T-helper 2 cell treated with Interferon-gamma antibody and Interleukin-4, amounts not matched to agents 5 μg/mL and 100 μg/mL, for 36 hours (primary cell): Measurements from ENCODE around the gene DGKI.
"Not testable (repeated sequence)": the region's sequence is repeated elsewhere in the genome, so short reads cannot be mapped to it uniquely, and the experiment has no call there.

Source experiments
- DNase-seq: peaks from one replicate; pipeline ENCODE4 v3.0.0; 2021; ENCODE audit warnings: low spot score
- H3K27ac Mint-ChIP-seq: one replicate; pipeline ENCODE4 v1.8.0; 2021; ENCODE audit warnings: mild to moderate bottlenecking, mixed read lengths
- H3K27me3 Mint-ChIP-seq: one replicate; pipeline ENCODE4 v1.8.0; 2021; ENCODE audit warnings: low read depth, mixed read lengths
- H3K36me3 Mint-ChIP-seq: one replicate; pipeline ENCODE4 v1.8.0; 2021; ENCODE audit warnings: low read depth, mixed read lengths
- H3K4me1 Mint-ChIP-seq: one replicate; pipeline ENCODE4 v1.8.0; 2021; ENCODE audit warnings: low read depth, mixed read lengths
- H3K4me3 Mint-ChIP-seq: one replicate; pipeline ENCODE4 v1.8.0; 2022; ENCODE audit warnings: mild to moderate bottlenecking, moderate library complexity, mixed read lengths
- H3K9me3 Mint-ChIP-seq: one replicate; pipeline ENCODE4 v1.8.0; 2021; ENCODE audit warnings: mixed read lengths

DGKI gene

DNA sequence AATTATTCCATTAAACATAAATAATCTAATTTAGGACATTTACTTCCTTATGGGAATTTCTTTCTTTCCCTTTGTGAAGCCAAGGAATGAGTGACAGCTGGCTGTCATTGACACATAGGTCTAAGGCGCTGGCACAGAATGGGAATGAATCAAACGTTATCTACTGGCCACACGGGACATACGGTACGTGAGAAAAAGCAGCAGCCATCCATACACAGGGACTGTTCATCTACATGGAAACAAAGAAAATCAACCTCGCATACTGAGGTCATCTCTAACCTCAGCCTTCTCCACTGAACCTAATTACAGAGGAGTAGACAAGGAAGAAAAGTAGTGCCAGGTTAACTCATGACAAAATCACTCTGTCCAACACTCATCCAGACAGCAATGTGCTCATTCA, 376.9 kb downstream of the DGKI start:
- no peak for DNase-seq
- Mint-ChIP-seq H3K4me1 (no peaks in the 10 kb centered on the region), H3K27me3 (no peaks in the 10 kb centered on the region), H3K27ac (no peak overlapping the region), H3K4me3 (no peak overlapping the region), H3K36me3 (no peaks in the 10 kb centered on the region), H3K9me3 (no peaks in the 10 kb centered on the region)

DNA sequence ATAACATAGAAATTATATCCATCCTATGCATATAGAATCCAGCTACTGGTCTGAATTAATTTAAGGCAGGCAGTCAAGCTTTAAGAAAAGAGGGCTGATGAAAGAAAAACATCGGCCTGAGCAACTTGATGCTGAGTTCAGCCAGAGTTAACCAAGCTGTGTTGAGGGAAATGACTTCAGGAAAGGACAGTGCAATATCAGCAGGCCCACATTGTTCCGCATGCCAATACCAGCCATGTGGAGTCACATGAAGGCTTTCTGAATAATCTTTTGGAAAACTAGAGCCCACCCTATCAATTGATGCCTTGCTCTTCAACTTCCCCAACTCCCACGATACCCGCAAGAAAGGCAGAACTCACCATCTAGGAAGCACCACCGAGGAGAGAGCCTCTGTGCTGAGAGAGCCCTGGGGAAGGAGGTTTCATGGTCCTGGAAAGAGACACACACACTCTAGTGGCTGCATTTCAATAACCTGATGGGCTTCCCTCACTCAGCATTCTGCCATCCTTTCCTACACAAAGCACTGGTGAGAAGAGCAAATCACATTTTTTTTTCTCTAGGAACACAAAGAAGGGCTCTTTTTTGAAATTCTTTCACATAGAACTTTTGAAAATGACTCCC, 377.5 kb downstream of the DGKI start:
- Mint-ChIP-seq H3K36me3 (no peaks in the 10 kb centered on the region), H3K27me3 (no peaks in the 10 kb centered on the region), H3K27ac (no peak overlapping the region), H3K4me3 (no peak overlapping the region), H3K4me1 (no peaks in the 10 kb centered on the region), H3K9me3 (no peaks in the 10 kb centered on the region)
- DNase-seq = no peak

DNA sequence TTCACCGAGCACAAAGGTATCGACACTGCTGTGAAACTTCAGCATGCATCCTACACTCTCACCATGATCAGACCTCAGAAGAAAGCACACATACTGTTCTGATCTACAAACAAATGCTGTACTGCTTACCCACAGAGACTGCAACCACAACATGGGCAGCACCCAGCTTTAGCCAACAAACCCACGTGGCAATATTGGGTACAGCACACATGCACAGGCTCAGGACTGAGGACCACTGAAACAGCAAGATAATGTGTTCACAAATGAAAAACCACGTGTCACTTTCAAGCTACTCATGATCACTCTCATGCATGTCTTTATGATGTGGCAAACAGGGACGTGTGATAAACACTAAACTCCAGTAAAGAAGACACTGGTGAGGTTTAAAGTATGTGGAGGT, 383.9 kb downstream of the DGKI start:
- Mint-ChIP-seq H3K27ac (no peak overlapping the region), H3K4me1 (no peaks in the 10 kb centered on the region), H3K4me3 (no peak overlapping the region), H3K27me3 (no peaks in the 10 kb centered on the region), H3K9me3 (no peaks in the 10 kb centered on the region), H3K36me3 (no peaks in the 10 kb centered on the region)
- peak; percentile 4 for DNase-seq

DNA sequence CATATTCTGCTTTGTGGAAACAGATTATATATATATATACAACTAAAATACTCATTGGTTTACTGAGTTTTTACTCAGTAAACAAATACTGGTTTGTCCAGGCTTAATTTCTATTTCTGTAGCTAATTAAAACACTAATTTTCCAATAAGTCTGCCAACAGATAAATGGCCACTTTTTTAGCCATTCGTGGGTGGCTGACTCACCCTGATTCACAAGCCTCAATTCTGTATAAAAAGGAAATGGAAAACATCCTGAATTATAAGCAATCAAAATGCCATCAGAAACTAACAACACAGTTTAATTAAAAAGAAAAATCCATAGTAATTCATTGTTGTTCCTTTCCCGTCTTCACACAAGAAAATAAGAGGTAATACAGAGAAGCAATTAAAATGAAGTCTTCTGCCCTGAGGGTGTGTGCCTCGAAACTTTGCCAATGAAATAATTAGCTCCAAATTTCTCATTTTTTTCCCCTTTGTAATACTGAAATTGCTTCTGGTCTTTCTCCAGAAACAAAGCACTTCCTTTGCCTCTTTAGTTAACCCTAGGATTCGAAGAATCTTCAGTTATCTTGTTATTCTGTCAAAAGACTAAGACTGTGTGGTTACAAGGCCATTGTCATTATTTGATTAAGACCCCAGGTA, 384.6 kb downstream of the DGKI start:
- DNase-seq = no peak
- Mint-ChIP-seq H3K27ac (no peak overlapping the region), H3K9me3 (no peaks in the 10 kb centered on the region), H3K4me1 (no peaks in the 10 kb centered on the region), H3K27me3 (no peaks in the 10 kb centered on the region), H3K4me3 (no peak overlapping the region), H3K36me3 (no peaks in the 10 kb centered on the region)

DNA sequence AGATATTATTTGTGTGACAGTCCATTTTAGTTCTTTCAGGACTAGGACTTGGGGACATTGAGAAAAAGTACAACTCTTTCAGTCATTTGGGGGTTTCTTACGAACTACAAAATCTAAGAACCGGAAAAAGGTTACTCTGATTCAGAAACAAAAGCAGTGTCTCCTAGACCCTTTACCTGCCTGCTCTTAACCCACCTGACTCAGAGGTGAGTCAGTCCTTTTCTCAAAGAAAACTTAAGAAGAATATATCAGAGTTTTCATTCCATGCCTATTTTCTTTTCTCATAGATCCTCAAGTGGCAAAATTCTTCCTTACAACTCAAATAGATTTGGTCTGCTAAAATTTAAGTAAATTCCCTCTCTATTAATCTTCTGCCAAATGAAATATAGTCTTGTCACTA, 388.4 kb downstream of the DGKI start:
- Mint-ChIP-seq H3K4me3 (no peak overlapping the region), H3K4me1 (no peaks in the 10 kb centered on the region), H3K36me3 (no peaks in the 10 kb centered on the region), H3K9me3 (no peaks in the 10 kb centered on the region), H3K27ac (no peak overlapping the region), H3K27me3 (no peaks in the 10 kb centered on the region)
- no peak for DNase-seq

DNA sequence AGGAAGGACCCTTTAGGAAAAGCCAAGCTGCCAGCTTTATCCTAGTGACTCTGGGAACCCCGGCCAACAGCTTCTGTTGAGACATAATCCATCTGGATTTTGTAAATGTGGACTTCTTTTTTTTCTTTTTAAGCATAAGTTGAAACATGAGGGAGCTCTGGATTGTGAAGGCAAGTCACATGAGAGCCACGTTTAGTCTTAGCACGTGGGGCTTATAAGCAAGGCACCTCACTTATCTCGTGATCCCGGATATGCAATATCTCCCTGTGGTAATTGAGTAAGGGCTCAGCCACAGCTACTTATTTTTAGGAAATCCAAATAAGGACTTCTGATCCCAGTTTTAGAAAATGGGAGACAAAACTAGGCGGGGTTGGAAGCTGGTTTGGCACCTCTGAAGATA, 392.0 kb downstream of the DGKI start:
- Mint-ChIP-seq H3K36me3 (no peaks in the 10 kb centered on the region), H3K4me1 (no peaks in the 10 kb centered on the region), H3K4me3 (no peak overlapping the region), H3K27me3 (no peaks in the 10 kb centered on the region), H3K27ac (no peak overlapping the region), H3K9me3 (no peaks in the 10 kb centered on the region)
- DNase-seq = no peak

DNA sequence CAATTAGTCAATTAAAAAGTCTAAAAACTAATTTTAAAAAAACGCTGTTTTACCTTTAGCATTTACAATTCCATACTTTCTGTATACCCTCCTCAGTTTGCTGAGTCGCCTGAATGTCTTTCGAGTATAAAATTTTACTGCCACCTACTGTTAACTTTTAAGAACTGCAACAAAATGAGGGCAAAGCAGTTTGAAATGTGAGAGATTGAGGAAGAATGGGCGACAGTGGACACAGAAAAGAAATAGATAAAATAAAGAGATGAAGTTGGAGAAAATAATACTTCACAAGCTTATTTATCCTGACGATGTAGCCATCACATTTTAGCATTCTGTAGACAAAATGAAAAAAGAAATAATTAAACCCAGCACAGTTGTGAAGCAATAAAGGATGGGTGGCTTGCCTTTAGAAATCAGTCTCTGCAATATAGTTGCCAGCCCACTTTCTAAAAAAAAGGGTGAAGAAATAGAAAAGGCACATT, 392.5 kb downstream of the DGKI start:
- H3K36me3 Mint-ChIP-seq = no peaks in the 10 kb centered on the region
- H3K27ac Mint-ChIP-seq = no peak overlapping the region
- no peaks in the 10 kb centered on the region for H3K4me1 Mint-ChIP-seq
- H3K4me3 Mint-ChIP-seq = no peak overlapping the region
- no peaks in the 10 kb centered on the region for H3K27me3 Mint-ChIP-seq
- no peak for DNase-seq
- no peaks in the 10 kb centered on the region for H3K9me3 Mint-ChIP-seq

DNA sequence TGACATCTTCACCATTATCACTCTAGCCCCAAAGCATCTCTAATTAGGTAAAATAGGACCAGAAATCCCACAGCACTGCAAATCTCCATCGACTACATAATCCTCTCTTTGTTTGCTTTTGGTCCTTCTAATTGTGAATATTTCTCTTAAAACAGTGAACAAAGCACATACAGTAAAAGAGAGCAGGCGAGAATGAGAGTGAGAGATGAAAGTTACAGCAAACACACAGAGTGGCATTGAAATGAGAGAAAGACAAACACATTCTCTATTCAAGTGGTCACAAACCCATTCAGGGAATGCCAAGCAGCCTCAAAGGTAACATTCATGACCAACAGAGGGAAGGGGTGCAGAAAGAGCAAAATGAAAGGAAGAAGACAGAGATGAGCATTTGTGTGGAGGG, 393.4 kb downstream of the DGKI start:
- DNase-seq = no peak
- no peaks in the 10 kb centered on the region for H3K4me1 Mint-ChIP-seq
- H3K4me3 Mint-ChIP-seq = no peak overlapping the region
- no peak overlapping the region for H3K27ac Mint-ChIP-seq
- H3K9me3 Mint-ChIP-seq = no peaks in the 10 kb centered on the region
- no peaks in the 10 kb centered on the region for H3K27me3 Mint-ChIP-seq
- H3K36me3 Mint-ChIP-seq = no peaks in the 10 kb centered on the region

DNA sequence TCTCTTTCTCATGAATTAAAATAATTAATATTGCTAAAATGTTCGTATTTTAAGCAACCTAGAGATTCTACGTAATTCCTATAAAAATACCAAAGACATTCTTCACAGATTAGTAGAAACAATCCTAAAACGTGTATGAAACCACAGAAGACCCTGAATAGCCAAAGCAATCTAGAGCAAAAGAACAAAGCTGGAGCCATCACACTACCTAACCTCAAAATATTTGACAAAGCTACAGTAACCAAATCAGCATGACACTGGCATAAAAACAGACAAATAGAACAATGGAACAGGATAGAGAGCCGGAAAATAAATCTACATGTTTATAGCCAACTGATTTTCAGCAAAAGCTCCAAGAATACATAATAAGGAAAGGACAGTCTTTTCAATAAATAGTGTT, 397.8 kb downstream of the DGKI start:
- Mint-ChIP-seq H3K27ac (no peak overlapping the region), H3K36me3 (no peaks in the 10 kb centered on the region), H3K4me3 (no peak overlapping the region), H3K9me3 (no peaks in the 10 kb centered on the region), H3K27me3 (no peaks in the 10 kb centered on the region), H3K4me1 (no peaks in the 10 kb centered on the region)
- no peak for DNase-seq

DNA sequence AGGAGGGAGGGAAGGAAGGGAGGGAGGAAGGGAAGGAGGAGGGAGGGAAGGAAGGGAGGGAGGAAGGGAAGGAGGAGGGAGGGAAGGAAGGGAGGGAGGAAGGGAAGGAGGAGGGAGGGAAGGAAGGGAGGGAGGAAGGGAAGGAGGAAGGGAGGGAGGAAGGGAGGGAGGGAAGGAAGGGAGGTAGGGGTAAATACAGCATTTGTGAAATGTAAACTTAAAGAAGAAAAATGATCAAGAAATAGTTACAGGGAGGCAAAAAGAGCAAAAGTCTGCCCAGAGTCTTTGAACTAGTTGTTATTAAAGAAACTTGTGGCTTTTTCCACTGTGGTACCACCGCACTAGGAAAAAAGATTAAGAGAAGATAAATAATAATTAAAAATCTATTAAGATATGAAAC, 398.2 kb downstream of the DGKI start:
- H3K4me3 Mint-ChIP-seq, H3K9me3 Mint-ChIP-seq, H3K27ac Mint-ChIP-seq, H3K27me3 Mint-ChIP-seq, DNase-seq, H3K4me1 Mint-ChIP-seq, H3K36me3 Mint-ChIP-seq: not testable (repeated sequence)

DNA sequence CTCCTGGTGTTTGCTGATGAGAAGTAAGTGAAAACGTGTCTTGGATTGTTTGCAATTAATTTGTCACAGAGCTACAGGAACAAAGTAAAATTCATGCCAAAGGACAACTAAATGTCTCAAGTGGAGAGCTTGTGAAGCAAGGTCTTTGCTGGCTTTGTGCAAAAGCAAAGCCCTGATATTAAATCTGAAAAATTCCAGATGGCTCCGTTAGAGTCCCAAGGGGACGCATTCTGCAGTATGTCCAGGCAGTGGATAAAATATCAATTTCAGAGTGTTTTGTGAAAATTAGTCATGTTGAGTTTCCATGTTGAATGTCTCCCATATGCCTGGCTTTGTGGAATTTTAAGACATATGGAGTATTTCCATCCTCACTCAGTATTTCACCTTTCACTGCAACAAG, 400.7 kb downstream of the DGKI start:
- no peak overlapping the region for H3K4me3 Mint-ChIP-seq
- no peaks in the 10 kb centered on the region for H3K4me1 Mint-ChIP-seq
- H3K27ac Mint-ChIP-seq = no peak overlapping the region
- no peaks in the 10 kb centered on the region for H3K27me3 Mint-ChIP-seq
- no peaks in the 10 kb centered on the region for H3K9me3 Mint-ChIP-seq
- no peak for DNase-seq
- no peaks in the 10 kb centered on the region for H3K36me3 Mint-ChIP-seq

DNA sequence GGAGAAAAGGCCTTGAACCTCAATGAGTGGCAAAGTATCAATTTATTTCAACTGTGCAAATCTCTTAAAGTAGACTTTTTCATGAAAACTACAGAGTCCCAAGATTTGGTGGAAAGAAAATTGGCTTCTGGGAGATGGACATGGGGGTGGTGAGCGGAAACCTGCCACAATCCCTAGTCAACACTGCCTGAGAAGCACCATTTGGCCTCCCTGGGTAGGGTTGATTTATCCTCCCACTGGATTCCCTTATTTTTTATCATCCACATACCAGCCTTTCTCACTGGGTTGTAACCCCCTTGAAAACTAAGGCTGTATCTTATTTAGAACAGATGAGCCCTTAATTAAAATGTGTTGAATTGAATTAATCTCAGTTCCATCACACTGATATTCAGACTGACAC, 401.5 kb downstream of the DGKI start:
- no peak for DNase-seq
- no peaks in the 10 kb centered on the region for H3K27me3 Mint-ChIP-seq
- no peaks in the 10 kb centered on the region for H3K4me1 Mint-ChIP-seq
- H3K36me3 Mint-ChIP-seq = no peaks in the 10 kb centered on the region
- no peaks in the 10 kb centered on the region for H3K9me3 Mint-ChIP-seq
- no peak overlapping the region for H3K4me3 Mint-ChIP-seq
- H3K27ac Mint-ChIP-seq = no peak overlapping the region

DNA sequence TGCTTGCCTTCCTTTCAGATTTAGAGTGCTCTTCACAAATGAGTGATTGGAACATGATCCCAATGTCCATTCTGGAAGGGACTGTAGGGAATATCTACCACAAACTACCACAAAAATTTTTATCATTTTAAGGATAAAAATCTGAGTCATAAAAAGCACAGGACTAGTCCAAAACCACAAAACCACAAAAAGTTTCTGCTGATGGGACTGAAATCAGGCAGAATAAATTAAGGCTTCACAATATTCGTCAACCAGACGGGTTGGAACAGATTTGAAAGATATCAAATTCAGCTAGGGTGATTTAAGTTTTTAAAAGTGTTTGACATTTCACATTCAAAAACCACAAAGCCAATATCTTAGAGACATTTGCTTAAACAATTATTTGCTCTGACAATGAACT, 403.2 kb downstream of the DGKI start:
- H3K4me3 Mint-ChIP-seq = no peak overlapping the region
- no peaks in the 10 kb centered on the region for H3K27me3 Mint-ChIP-seq
- DNase-seq = no peak
- H3K4me1 Mint-ChIP-seq = no peaks in the 10 kb centered on the region
- H3K9me3 Mint-ChIP-seq = peaks cover 3% of the 10 kb centered on the region
- H3K36me3 Mint-ChIP-seq = no peaks in the 10 kb centered on the region
- H3K27ac Mint-ChIP-seq = no peak overlapping the region

DNA sequence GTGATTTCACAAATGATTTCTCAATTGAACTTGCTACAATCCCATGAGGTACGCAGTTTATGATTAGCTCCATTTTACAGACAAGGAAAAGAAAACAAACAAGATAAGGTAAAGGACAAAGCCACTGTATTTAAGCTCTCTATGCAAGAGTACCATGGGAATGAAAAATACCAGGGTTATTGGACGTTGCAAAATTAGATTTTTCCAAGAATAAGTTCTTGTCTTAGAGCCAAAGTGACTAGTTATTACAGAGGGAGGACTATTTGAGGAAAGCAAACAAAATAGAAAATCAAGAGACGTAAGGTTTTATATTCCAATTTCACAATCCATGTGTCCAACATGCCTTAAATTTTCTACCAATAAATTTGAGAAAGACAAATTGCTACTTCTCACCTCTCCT, 405.3 kb downstream of the DGKI start:
- DNase-seq = no peak
- H3K4me1 Mint-ChIP-seq = no peaks in the 10 kb centered on the region
- H3K36me3 Mint-ChIP-seq = no peaks in the 10 kb centered on the region
- H3K27ac Mint-ChIP-seq = no peak overlapping the region
- no peaks in the 10 kb centered on the region for H3K27me3 Mint-ChIP-seq
- H3K9me3 Mint-ChIP-seq = peaks cover 4% of the 10 kb centered on the region
- H3K4me3 Mint-ChIP-seq = no peak overlapping the region
